ENCODE data around the gene ASPSCR1. TPM values are rescaled to one million over a fixed set of nuclear protein-coding genes. Genes with fewer than 3 reads are reported as not detected.
A peak's percentile ranks its signal among the peaks of the same experiment; 100 is the strongest.

ASPSCR1 gene
- total and polyA plus RNA-seq, 2 of the 13 experiments (the other 11 are each of a cell fraction or from before 2014, with no cell fraction given), result 274 to 314 TPM

DNA sequence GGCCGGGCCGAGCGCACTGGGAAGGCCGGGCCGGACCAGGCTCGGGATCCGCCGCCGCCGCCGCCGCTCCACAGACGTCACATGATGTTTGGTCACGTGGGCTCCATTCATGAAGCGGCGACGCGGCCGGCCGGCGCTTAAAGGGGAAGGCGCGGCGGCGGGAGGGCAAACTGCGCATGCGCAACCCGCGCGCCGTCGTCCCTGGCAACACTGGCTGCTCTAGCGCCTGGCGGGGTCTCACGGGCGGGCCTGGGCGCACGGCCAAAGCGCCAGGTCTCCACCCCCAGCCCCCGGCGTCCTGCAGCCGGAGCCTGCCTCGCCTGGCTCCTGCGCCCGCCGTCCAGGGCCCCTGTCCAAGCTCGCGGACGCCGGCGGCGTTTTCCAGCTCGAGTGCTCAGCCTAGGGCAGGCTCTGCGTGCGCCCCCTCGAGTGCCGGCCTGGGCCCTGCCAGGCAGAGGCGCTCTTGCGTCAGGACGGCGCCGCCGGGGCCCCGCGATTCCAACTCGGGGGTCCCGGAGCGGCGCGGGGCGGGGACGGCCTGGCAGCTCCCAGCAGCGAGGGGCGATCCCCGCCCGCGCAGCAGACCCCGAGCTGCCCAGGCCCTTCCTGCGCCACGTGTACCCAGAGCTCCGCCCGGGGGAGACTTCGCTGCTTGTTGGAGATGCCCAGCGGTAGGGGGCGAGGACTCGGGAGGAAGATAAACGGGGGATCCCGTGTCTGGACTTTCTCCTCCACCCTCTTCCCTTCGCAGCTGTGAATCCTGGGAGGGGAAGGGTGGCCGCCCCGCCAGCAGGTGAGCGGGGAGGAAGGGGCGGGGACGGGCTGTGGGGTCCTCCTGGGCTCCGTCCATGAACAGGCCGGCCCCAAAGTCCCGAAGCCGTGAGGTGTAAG is 49.5 kb upstream of the ASPSCR1 start, which contains the start of gene MAFG (continued):
- peak; percentile 59 for TF ChIP-seq STAG1 (CRISPR knock-in tag; IDR thresholded peaks at IDR 0.05)
- peak; percentile 81 for TF ChIP-seq RFX3 (CRISPR knock-in tag; IDR thresholded peaks at IDR 0.05)
- no peak for TF ChIP-seq CENPT (CRISPR knock-in tag; IDR thresholded peaks at IDR 0.05; ENCODE audit: low read depth)
- TF ChIP-seq ZNF777 (CRISPR knock-in tag; IDR thresholded peaks at IDR 0.05), result peak; percentile 100
- TF ChIP-seq, protein P1, sequence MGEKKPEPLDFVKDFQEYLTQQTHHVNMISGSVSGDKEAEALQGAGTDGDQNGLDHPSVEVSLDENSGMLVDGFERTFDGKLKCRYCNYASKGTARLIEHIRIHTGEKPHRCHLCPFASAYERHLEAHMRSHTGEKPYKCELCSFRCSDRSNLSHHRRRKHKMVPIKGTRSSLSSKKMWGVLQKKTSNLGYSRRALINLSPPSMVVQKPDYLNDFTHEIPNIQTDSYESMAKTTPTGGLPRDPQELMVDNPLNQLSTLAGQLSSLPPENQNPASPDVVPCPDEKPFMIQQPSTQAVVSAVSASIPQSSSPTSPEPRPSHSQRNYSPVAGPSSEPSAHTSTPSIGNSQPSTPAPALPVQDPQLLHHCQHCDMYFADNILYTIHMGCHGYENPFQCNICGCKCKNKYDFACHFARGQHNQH (CRISPR knock-in tag; IDR thresholded peaks at IDR 0.05), result peak; percentile 45; the same call in 1 of the 2 replicates
- no peak for TF ChIP-seq ZNF253 (CRISPR knock-in tag; IDR thresholded peaks at IDR 0.05; ENCODE audit: borderline replicate concordance)
- TF ChIP-seq, protein P2, sequence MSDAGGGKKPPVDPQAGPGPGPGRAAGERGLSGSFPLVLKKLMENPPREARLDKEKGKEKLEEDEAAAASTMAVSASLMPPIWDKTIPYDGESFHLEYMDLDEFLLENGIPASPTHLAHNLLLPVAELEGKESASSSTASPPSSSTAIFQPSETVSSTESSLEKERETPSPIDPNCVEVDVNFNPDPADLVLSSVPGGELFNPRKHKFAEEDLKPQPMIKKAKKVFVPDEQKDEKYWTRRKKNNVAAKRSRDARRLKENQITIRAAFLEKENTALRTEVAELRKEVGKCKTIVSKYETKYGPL (CRISPR knock-in tag; IDR thresholded peaks at IDR 0.05), result no peak; the same call in 1 of the 2 replicates
- TF ChIP-seq, protein P3, sequence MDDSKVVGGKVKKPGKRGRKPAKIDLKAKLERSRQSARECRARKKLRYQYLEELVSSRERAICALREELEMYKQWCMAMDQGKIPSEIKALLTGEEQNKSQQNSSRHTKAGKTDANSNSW (CRISPR knock-in tag; IDR thresholded peaks at IDR 0.05; ENCODE audit: borderline replicate concordance), result peak; percentile 60; the same call in 1 of the 2 replicates
- TF ChIP-seq, protein P4, sequence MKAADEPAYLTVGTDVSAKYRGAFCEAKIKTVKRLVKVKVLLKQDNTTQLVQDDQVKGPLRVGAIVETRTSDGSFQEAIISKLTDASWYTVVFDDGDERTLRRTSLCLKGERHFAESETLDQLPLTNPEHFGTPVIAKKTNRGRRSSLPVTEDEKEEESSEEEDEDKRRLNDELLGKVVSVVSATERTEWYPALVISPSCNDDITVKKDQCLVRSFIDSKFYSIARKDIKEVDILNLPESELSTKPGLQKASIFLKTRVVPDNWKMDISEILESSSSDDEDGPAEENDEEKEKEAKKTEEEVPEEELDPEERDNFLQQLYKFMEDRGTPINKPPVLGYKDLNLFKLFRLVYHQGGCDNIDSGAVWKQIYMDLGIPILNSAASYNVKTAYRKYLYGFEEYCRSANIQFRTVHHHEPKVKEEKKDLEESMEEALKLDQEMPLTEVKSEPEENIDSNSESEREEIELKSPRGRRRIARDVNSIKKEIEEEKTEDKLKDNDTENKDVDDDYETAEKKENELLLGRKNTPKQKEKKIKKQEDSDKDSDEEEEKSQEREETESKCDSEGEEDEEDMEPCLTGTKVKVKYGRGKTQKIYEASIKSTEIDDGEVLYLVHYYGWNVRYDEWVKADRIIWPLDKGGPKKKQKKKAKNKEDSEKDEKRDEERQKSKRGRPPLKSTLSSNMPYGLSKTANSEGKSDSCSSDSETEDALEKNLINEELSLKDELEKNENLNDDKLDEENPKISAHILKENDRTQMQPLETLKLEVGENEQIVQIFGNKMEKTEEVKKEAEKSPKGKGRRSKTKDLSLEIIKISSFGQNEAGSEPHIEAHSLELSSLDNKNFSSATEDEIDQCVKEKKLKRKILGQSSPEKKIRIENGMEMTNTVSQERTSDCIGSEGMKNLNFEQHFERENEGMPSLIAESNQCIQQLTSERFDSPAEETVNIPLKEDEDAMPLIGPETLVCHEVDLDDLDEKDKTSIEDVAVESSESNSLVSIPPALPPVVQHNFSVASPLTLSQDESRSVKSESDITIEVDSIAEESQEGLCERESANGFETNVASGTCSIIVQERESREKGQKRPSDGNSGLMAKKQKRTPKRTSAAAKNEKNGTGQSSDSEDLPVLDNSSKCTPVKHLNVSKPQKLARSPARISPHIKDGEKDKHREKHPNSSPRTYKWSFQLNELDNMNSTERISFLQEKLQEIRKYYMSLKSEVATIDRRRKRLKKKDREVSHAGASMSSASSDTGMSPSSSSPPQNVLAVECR (CRISPR knock-in tag; IDR thresholded peaks at IDR 0.05; ENCODE audit: borderline replicate concordance), result peak; percentile 87
- peak; percentile 92 for TF ChIP-seq ZNF766 (CRISPR knock-in tag; IDR thresholded peaks at IDR 0.05; ENCODE audit: borderline replicate concordance)
- peak; percentile 62; the same call in 1 of the 2 replicates for TF ChIP-seq ZSCAN22 (CRISPR knock-in tag; IDR thresholded peaks at IDR 0.05)
- TF ChIP-seq, protein P5, sequence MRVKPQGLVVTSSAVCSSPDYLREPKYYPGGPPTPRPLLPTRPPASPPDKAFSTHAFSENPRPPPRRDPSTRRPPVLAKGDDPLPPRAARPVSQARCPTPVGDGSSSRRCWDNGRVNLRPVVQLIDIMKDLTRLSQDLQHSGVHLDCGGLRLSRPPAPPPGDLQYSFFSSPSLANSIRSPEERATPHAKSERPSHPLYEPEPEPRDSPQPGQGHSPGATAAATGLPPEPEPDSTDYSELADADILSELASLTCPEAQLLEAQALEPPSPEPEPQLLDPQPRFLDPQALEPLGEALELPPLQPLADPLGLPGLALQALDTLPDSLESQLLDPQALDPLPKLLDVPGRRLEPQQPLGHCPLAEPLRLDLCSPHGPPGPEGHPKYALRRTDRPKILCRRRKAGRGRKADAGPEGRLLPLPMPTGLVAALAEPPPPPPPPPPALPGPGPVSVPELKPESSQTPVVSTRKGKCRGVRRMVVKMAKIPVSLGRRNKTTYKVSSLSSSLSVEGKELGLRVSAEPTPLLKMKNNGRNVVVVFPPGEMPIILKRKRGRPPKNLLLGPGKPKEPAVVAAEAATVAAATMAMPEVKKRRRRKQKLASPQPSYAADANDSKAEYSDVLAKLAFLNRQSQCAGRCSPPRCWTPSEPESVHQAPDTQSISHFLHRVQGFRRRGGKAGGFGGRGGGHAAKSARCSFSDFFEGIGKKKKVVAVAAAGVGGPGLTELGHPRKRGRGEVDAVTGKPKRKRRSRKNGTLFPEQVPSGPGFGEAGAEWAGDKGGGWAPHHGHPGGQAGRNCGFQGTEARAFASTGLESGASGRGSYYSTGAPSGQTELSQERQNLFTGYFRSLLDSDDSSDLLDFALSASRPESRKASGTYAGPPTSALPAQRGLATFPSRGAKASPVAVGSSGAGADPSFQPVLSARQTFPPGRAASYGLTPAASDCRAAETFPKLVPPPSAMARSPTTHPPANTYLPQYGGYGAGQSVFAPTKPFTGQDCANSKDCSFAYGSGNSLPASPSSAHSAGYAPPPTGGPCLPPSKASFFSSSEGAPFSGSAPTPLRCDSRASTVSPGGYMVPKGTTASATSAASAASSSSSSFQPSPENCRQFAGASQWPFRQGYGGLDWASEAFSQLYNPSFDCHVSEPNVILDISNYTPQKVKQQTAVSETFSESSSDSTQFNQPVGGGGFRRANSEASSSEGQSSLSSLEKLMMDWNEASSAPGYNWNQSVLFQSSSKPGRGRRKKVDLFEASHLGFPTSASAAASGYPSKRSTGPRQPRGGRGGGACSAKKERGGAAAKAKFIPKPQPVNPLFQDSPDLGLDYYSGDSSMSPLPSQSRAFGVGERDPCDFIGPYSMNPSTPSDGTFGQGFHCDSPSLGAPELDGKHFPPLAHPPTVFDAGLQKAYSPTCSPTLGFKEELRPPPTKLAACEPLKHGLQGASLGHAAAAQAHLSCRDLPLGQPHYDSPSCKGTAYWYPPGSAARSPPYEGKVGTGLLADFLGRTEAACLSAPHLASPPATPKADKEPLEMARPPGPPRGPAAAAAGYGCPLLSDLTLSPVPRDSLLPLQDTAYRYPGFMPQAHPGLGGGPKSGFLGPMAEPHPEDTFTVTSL (CRISPR knock-in tag; IDR thresholded peaks at IDR 0.05; ENCODE audit: borderline replicate concordance), result no peak
- TF ChIP-seq, protein P6, sequence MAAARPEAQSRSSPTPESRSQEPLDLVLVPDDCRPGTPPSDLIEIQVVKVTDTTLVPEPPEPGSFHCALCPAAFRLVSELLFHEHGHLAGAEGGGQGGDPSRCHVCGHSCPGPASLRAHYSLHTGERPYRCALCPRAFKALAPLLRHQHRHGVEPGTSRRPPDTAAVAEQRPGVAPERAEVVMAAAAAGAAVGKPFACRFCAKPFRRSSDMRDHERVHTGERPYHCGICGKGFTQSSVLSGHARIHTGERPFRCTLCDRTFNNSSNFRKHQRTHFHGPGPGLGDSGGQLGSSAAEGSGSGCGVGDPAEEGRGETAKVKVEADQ (CRISPR knock-in tag; IDR thresholded peaks at IDR 0.05; ENCODE audit: borderline replicate concordance), result peak; percentile 77; the same call in 1 of the 2 replicates
- peak; percentile 69 for TF ChIP-seq ZNF598 (CRISPR knock-in tag; IDR thresholded peaks at IDR 0.05; ENCODE audit: borderline replicate concordance)
